Stomach (tissue), 9 donors: ENCODE measurements around the gene LRMDA. TPM values are rescaled to one million over a fixed set of nuclear protein-coding genes. Genes with fewer than 3 reads are reported as not detected.
"Not testable (repeated sequence)": the region's sequence is repeated elsewhere in the genome, so short reads cannot be mapped to it uniquely, and the experiment has no call there.

Experiments used
- DNase-seq, 2 donors: peaks; one replicate each; pipeline versions ENCODE4 v3.0.0 to v3.0.0-alpha.2; 2013 to 2019
- H3K27ac ChIP-seq, 5 donors: fragments of 200-600 bp in 4 of 5; sonication (generic) in 4 of 5; one replicate each; pipeline ENCODE4 v1.5.1; 2013 to 2019; ENCODE audit warnings: mild to moderate bottlenecking in 1 of 5, moderate library complexity in 1 of 5
- H3K27me3 ChIP-seq, 3 donors: fragments of 200-600 bp; sonication (generic); one replicate each; pipeline ENCODE4 v1.5.1; 2017 to 2019; ENCODE audit warnings: mixed run types in 1 of 3
- H3K36me3 ChIP-seq, 4 donors: fragments of 200-600 bp; sonication (generic); 1 replicate in 3 of 4; 2 replicates in 1 of 4; pipeline ENCODE4 v1.5.1; 2016 to 2019
- H3K4me1 ChIP-seq, 4 donors: fragments of 200-600 bp; sonication (generic); one replicate each; pipeline ENCODE4 v1.5.1; 2016 to 2019
- H3K4me3 ChIP-seq, 4 donors: fragments of 200-600 bp; sonication (generic) in 3 of 4; one replicate each; pipeline ENCODE4 v1.5.1; 2016 to 2019; ENCODE audit warnings: mild to moderate bottlenecking in 1 of 4
- H3K9me3 ChIP-seq, 4 donors: fragments of 200-600 bp; sonication (generic); one replicate each; pipeline ENCODE4 v1.5.1; 2016 to 2019
- EP300 ChIP-seq: sonication (generic); formaldehyde crosslinking; IDR thresholded peaks from one replicate; pipeline ENCODE4 v1.6.1; 2017; ENCODE audit warnings: antibody characterized with exemption
- POLR2A ChIP-seq, 4 donors: fragments of 450-650 bp; IDR thresholded peaks; one replicate each; pipeline ENCODE4 v1.6.1; 2016; ENCODE audit warnings: antibody characterized with exemption in 4 of 4, control low read depth in 2 of 4, mild to moderate bottlenecking in 1 of 4, moderate library complexity in 1 of 4
- POLR2AphosphoS5 ChIP-seq, 3 donors: sonication (generic); formaldehyde crosslinking; IDR thresholded peaks; one replicate each; pipeline ENCODE4 v1.6.1; 2016; ENCODE audit warnings: antibody characterized with exemption in 3 of 3
- WGBS, 5 donors: extraction: QIAGEN DNeasy Blood & Tissue Kit in 3 of 5; methylation state at CpG; one replicate each; pipeline versions ENCODE4 v1.1.5 to v1.1.7; 2013 to 2018; 5-methylcytosine and 5-hydroxymethylcytosine counted together
- intact Hi-C: fragments of 100-400 bp; cut with DNase I; formaldehyde crosslinking; loops from one replicate; pipeline ENCODE4 v1.15.1; 2023; ENCODE audit warnings: low total_unique reads
- polyA plus RNA-seq, 3 donors: library from polyadenylated mRNA; stranded (reverse); fragments of 200-250 nt; gene quantifications; one replicate each; pipeline ENCODE4 v1.2.3, GENCODE V29; 2013
- total RNA-seq, 5 donors: library from RNA; depleted of rRNA; stranded (reverse); fragments of >200 nt; gene quantifications; one replicate each; pipeline versions ENCODE4 v1.1.0 to v1.2.3, GENCODE V29; 2014 to 2016
- TF ChIP-seq, protein P1 (sequence below), 7 experiments: fragments of 450-650 bp in 4 of 7; fragments of 200-600 bp in 3 of 7; sonication (generic) in 3 of 7; IDR thresholded peaks; one replicate each; pipeline ENCODE4 v1.5.1; 2016 to 2019; ENCODE audit warnings: antibody characterized with exemption in 7 of 7, control low read depth in 2 of 7, mild to moderate bottlenecking in 1 of 7
- donor health status: healthy with polysubstance abuse.
- donor health status: Bipolar disorder and iron deficiency.
- donor health status: healthy.

The LRMDA gene
- total and polyA plus RNA-seq, 8 donors = 1.3 to 30.2 (median 13.6) TPM; not detected in 1

DNA sequence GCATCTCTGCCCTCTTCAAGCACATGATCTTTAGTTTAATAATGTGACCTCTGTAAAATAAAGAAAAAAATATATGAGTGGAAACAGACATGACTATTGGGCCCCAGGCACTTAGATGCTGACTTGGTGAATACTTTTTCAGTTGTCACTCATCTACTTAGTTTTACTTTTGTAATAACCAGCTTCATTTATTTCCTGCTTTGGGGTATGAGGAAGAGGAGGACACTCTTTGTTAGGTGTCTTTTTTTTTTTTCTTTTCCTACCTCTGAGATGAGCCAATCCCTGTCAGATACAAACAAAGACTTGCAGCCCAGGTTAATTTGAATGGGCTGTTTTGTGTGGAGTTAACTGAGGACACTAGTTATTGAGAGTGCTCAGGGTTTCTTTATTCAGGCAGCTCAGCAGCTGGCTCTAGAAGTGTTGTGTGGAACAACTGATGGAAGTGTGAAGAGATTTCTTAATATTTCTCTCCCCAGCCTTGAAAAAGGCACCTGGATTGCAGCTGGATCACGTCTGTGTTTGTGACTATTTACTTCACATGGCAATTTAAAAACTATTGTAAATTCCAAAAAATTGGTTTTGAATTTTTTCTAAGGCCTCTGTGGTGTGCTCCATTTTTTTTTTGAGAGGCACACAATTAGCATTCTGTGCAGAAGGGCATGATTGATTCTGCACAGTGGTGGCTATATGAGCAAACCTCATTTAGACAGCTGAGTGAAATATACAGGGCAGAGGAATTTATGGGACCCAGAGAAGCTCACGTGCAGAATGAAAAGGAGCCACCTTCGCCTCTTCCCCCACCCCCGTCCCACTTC lies 333.8 kb downstream of the LRMDA start:
- H3K9me3 ChIP-seq = no peaks in the 10 kb centered on the region
- no peak for DNase-seq
- TF ChIP-seq, protein P1, sequence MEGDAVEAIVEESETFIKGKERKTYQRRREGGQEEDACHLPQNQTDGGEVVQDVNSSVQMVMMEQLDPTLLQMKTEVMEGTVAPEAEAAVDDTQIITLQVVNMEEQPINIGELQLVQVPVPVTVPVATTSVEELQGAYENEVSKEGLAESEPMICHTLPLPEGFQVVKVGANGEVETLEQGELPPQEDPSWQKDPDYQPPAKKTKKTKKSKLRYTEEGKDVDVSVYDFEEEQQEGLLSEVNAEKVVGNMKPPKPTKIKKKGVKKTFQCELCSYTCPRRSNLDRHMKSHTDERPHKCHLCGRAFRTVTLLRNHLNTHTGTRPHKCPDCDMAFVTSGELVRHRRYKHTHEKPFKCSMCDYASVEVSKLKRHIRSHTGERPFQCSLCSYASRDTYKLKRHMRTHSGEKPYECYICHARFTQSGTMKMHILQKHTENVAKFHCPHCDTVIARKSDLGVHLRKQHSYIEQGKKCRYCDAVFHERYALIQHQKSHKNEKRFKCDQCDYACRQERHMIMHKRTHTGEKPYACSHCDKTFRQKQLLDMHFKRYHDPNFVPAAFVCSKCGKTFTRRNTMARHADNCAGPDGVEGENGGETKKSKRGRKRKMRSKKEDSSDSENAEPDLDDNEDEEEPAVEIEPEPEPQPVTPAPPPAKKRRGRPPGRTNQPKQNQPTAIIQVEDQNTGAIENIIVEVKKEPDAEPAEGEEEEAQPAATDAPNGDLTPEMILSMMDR (IDR thresholded peaks at IDR 0.05) = no peak
- TF ChIP-seq POLR2A (IDR thresholded peaks at IDR 0.05) (no peak), POLR2AphosphoS5 (IDR thresholded peaks at IDR 0.05) (no peak), EP300 (no peak)
- no peaks in the 10 kb centered on the region for H3K36me3 ChIP-seq
- H3K4me3 ChIP-seq = no peak overlapping the region
- 85 to 92% (median 88%) methylated on average over 4 of the region's 4 CpGs for WGBS, 5 donors
- H3K4me1 ChIP-seq = no peaks in the 10 kb centered on the region
- H3K27ac ChIP-seq = no peak overlapping the region
- intact Hi-C loops = no loop called here
- H3K27me3 ChIP-seq = no peaks in the 10 kb centered on the region

DNA sequence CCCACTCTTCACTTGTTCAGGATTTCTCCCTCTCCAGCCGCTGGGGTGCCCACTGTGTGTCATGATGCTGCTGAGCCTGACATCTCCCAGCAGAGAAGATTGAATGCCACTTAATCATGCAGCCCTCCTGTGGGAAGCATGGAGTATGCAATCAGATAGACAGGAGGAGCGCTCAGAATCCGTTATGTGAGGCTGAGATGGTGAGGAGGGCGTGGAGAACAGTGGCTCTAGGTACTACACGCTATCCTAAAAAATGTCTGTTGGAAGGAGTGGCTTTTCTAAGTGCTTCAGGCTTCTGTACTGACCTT lies 334.3 kb downstream of the LRMDA start:
- no peak for TF ChIP-seq POLR2A (IDR thresholded peaks at IDR 0.05)
- TF ChIP-seq EP300 = no peak
- TF ChIP-seq, protein P1 (IDR thresholded peaks at IDR 0.05) = no peak
- intact Hi-C loops = no loop called here
- Histone ChIP-seq H3K9me3 (no peaks in the 10 kb centered on the region), H3K27me3 (no peaks in the 10 kb centered on the region), H3K4me1 (peaks cover 0 to under 1% (median 0%) of the 10 kb centered on the region in 4 donors), H3K36me3 (no peaks in the 10 kb centered on the region), H3K4me3 (no peak overlapping the region), H3K27ac (no peak overlapping the region)
- no peak for DNase-seq
- WGBS, 5 donors = 90 to 95% (median 94%) methylated on average over 5 of the region's 5 CpGs

DNA sequence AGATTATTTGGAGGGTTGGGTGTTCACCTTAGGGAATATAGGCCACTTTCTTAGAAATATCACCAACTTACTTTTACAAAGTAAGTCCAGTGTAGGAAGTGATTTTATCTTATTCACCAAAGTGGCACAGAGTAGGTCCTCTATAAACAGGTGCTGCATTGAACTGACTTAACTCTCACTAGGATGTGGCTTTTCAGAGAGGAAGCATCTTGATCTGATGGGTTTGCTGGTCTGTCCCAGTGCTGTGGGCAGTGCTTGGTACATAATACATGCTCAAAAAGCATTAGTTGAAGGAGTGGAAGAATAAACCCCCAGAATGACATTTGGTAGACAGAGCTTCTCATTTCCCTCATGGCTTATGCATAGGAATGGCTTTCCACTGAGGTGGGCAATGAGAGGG lies 334.7 kb downstream of the LRMDA start:
- H3K4me3 ChIP-seq = no peak overlapping the region
- peaks cover under 1 to 4% (median 3%) of the 10 kb centered on the region in 4 donors for H3K4me1 ChIP-seq
- no peaks in the 10 kb centered on the region for H3K36me3 ChIP-seq
- H3K27me3 ChIP-seq = no peaks in the 10 kb centered on the region
- DNase-seq = no peak
- no peaks in the 10 kb centered on the region for H3K9me3 ChIP-seq
- intact Hi-C loops = no loop called here
- no peak overlapping the region for H3K27ac ChIP-seq
- TF ChIP-seq EP300 (no peak), POLR2A (IDR thresholded peaks at IDR 0.05) (no peak), POLR2AphosphoS5 (IDR thresholded peaks at IDR 0.05) (no peak)
- TF ChIP-seq, protein P1 (IDR thresholded peaks at IDR 0.05) = no peak

DNA sequence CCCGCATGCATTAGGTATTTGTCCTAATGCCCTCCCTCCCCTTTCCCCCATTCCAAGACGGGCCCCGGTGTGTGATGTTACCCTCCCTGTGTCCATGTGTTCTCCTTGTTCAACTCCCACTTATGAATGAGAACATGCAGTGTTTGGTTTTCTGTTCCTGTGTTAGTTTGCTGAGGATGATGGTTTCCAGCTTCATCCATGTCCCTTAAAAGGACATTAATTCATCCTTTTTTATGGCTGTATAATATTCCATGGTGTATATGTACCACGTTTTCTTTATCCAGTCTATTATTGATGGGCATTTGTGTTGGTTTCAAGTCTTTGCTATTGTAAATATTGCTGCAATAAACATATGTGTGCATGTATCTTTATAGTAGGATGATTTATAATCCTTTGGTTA lies 335.3 kb downstream of the LRMDA start:
- DNase-seq, H3K9me3 ChIP-seq, intact Hi-C loops, H3K27ac ChIP-seq, H3K4me3 ChIP-seq, H3K27me3 ChIP-seq, H3K36me3 ChIP-seq: not testable (repeated sequence)
- H3K4me1 ChIP-seq = peaks cover 7 to 10% (median 9%) of the 10 kb centered on the region in 4 donors
- WGBS, 5 donors = 92 to 99% (median 96%) methylated on average over 4 of the region's 4 CpGs

DNA sequence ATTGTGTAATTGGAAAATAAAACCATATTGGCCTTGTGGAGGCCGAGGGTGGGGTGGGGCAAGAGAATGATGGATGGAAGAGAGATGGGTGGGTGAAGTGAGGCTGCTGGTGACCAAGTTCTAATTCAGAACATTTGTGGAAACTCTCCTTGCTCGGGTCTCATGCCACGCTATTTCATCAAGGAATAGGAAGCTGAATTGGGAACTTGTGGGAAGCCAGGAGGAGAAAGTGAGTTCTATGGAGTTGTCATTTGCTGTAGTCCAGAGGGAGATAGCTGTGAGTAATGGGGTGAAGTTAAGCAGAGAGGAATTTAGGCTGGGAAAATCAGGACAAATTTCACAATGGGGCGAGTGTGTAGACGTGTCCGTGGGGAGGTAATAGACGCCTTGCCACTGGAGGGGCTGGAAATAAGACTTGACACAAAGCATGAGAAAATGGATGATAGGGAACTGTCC lies 339.2 kb downstream of the LRMDA start:
- Histone ChIP-seq H3K36me3 (no peaks in the 10 kb centered on the region), H3K4me3 (no peak overlapping the region), H3K27me3 (no peaks in the 10 kb centered on the region), H3K27ac (peak overlapping the region in 3 of 5 donors; percentile 74 to 82 (median 76)), H3K9me3 (no peaks in the 10 kb centered on the region), H3K4me1 (peaks cover 24 to 47% (median 33%) of the 10 kb centered on the region in 4 donors)
- TF ChIP-seq POLR2A (IDR thresholded peaks at IDR 0.05) (no peak), POLR2AphosphoS5 (IDR thresholded peaks at IDR 0.05) (no peak), EP300 (no peak)
- TF ChIP-seq, protein P1 (IDR thresholded peaks at IDR 0.05) = no peak
- WGBS, 5 donors = 85 to 92% (median 91%) methylated on average over 7 of the region's 7 CpGs
- intact Hi-C loops = no loop called here
- DNase-seq = no peak
